Smooth muscle cell (in vitro differentiated cells): Measurements from ENCODE around the gene MED16. TPM values are rescaled to one million over a fixed set of nuclear protein-coding genes. Genes with fewer than 3 reads are reported as not detected.
"Not testable (repeated sequence)": the region's sequence is repeated elsewhere in the genome, so short reads cannot be mapped to it uniquely, and the experiment has no call there.

Experiments used
- DNase-seq: peaks from one replicate; lab custom pipeline; 2025; ENCODE audit not compliant: unreplicated experiment; lab: John Stamatoyannopoulos, UW
- H2AFZ ChIP-seq: fragments of 200-600 bp; sonication (generic); 2 replicates; pipeline ENCODE4 v1.6.0; 2016; ENCODE audit warnings: antibody characterized with exemption, low read depth, mild to moderate bottlenecking
- H3F3A ChIP-seq: fragments of 200-600 bp; sonication (generic); 2 replicates; pipeline ENCODE4 v1.6.0; 2017; ENCODE audit warnings: antibody characterized with exemption, low read depth
- H3K27ac ChIP-seq: fragments of 200-600 bp; sonication (generic); 2 replicates; pipeline ENCODE4 v1.5.1; 2016; ENCODE audit warnings: low read depth, mild to moderate bottlenecking
- H3K27me3 ChIP-seq: fragments of 200-600 bp; sonication (generic); 2 replicates; pipeline ENCODE4 v1.6.1; 2016; ENCODE audit warnings: low read depth, mild to moderate bottlenecking
- H3K36me3 ChIP-seq: fragments of 200-600 bp; sonication (generic); 2 replicates; pipeline ENCODE4 v1.5.1; 2016; ENCODE audit warnings: low read depth
- H3K4me1 ChIP-seq: fragments of 200-600 bp; sonication (generic); 2 replicates; pipeline ENCODE4 v1.5.1; 2016; ENCODE audit warnings: low read depth
- H3K4me2 ChIP-seq: fragments of 200-600 bp; sonication (generic); 2 replicates; pipeline ENCODE4 v1.6.0; 2016; ENCODE audit warnings: mild to moderate bottlenecking
- H3K4me3 ChIP-seq: fragments of 200-600 bp; sonication (generic); 2 replicates; pipeline ENCODE4 v1.5.1; 2016; ENCODE audit warnings: mild to moderate bottlenecking
- H3K79me2 ChIP-seq: fragments of 200-600 bp; sonication (generic); 2 replicates; pipeline ENCODE4 v1.6.0; 2016; ENCODE audit warnings: low read depth, mild to moderate bottlenecking
- H3K9ac ChIP-seq: fragments of 200-600 bp; sonication (generic); 2 replicates; pipeline ENCODE4 v1.6.0; 2016; ENCODE audit warnings: low read depth
- H3K9me3 ChIP-seq: fragments of 200-600 bp; sonication (generic); replicated peaks from 2 replicates; pipeline ENCODE4 v1.5.1; 2016; ENCODE audit warnings: low read depth
- H4K20me1 ChIP-seq: fragments of 200-600 bp; sonication (generic); 2 replicates; pipeline ENCODE4 v1.6.0; 2016; ENCODE audit warnings: low read depth
- WGBS: methylation state at CpG from one replicate; pipeline ENCODE4 v1.1.7; 2016; ENCODE audit warnings: low lambda C conversion rate; 5-methylcytosine and 5-hydroxymethylcytosine counted together
- polyA plus RNA-seq: library from polyadenylated mRNA; unstranded; fragments of >200 nt; fragmentation: Nextera tagmentation; extraction: Ambion mirVana; gene quantifications from 2 replicates; pipeline ENCODE4 v1.2.1, GENCODE V29; 2016
- total RNA-seq: library from RNA; depleted of rRNA; stranded (reverse); fragments of >200 nt; gene quantifications from 2 replicates; pipeline ENCODE4 v1.2.3, GENCODE V29; 2014
- TF ChIP-seq, protein P1 (sequence below): fragments of 200-600 bp; sonication (generic); IDR thresholded peaks from 2 replicates; pipeline ENCODE4 v1.5.1; 2017; ENCODE audit warnings: borderline replicate concordance, mild to moderate bottlenecking, antibody characterized with exemption; ENCODE audit not compliant: insufficient read depth, poor library complexity, severe bottlenecking

Gene MED16
- total and polyA plus RNA-seq, 2 experiments from 2014 or later: 25.2 to 87.1 TPM

DNA sequence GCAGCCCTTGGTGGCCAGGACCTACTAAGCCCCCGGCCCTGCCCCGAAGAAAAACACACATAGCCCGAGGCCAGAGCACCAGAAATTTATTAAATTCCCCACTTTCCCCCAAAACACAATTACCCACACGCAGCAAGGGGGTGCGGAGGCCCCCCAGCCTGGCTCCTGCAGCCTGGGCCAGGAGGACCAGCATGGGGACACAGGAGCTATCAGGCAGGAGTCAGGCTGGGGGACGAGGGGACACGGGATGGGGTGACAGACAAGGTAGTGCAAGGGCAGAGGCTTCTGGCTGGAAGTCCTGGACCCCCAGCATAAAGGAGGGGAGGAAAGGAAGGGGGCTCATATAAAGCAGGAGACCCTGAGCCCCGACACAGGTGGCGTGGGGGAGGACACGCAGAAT, 3.4 kb upstream of the MED16 start:
- H4K20me1 ChIP-seq: peaks cover 27% of the 10 kb centered on the region
- DNase-seq: no peak
- H3K4me2 ChIP-seq: no peak overlapping the region
- peaks cover 8% of the 10 kb centered on the region for H3K79me2 ChIP-seq
- 85% methylated on average over 10 of the region's 10 CpGs for WGBS
- no peak overlapping the region for H3K4me3 ChIP-seq
- H3K27ac ChIP-seq: no peak overlapping the region
- no peak overlapping the region for H2AFZ ChIP-seq
- H3K9ac ChIP-seq: no peak overlapping the region
- H3K27me3 ChIP-seq: no peaks in the 10 kb centered on the region
- H3K4me1 ChIP-seq: no peaks in the 10 kb centered on the region
- TF ChIP-seq, protein P1, sequence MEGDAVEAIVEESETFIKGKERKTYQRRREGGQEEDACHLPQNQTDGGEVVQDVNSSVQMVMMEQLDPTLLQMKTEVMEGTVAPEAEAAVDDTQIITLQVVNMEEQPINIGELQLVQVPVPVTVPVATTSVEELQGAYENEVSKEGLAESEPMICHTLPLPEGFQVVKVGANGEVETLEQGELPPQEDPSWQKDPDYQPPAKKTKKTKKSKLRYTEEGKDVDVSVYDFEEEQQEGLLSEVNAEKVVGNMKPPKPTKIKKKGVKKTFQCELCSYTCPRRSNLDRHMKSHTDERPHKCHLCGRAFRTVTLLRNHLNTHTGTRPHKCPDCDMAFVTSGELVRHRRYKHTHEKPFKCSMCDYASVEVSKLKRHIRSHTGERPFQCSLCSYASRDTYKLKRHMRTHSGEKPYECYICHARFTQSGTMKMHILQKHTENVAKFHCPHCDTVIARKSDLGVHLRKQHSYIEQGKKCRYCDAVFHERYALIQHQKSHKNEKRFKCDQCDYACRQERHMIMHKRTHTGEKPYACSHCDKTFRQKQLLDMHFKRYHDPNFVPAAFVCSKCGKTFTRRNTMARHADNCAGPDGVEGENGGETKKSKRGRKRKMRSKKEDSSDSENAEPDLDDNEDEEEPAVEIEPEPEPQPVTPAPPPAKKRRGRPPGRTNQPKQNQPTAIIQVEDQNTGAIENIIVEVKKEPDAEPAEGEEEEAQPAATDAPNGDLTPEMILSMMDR: no peak
- H3K36me3 ChIP-seq: no peaks in the 10 kb centered on the region
- peaks cover 5% of the 10 kb centered on the region for H3F3A ChIP-seq
- H3K9me3 ChIP-seq: no peaks in the 10 kb centered on the region

DNA sequence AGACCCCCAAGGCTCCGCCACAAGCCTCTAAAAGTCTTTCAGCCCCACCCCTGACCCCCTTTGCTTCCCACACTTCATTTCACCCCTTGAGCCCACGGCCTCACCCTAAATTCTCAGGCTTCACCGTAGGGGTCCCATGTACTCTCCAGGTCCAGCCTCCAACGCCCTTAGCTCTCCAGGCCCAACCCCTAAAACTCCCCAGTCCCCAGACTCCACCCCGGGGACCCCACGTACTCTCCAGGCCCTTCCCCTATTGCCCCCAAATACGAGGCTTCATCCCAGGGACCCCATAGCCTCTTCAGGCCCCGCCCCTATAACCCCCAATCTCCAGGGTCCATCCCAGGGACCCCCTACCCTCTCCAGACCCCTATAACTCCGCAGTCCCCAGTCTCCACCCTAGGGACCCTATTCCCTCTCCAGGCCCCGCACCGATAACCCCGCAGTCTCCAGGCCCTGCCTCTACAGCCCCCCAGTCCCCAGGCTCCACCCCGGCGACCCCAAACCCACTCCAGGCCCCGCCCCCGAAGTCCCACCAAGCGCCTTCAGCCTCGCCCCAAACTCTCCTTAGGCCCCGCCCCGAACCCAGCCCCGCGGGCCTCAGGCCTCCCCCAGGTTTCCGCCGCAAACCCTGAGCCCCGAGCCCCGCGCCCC, 619 bp downstream of the MED16 start:
- Histone ChIP-seq H3K36me3 (no peaks in the 10 kb centered on the region), H3K9ac (peak overlapping the region; percentile 95), H3K27ac (no peak overlapping the region), H4K20me1 (peaks cover 11% of the 10 kb centered on the region), H2AFZ (no peak overlapping the region), H3K4me1 (no peaks in the 10 kb centered on the region), H3K4me3 (peak overlapping the region; percentile 97), H3F3A (peaks cover 5% of the 10 kb centered on the region), H3K79me2 (peaks cover 16% of the 10 kb centered on the region), H3K9me3 (no peaks in the 10 kb centered on the region), H3K27me3 (no peaks in the 10 kb centered on the region), H3K4me2 (peak overlapping the region; percentile 97)
- TF ChIP-seq, protein P1: no peak
- DNase-seq: no peak
- WGBS: 17% methylated on average over 5 of the region's 27 CpGs

DNA sequence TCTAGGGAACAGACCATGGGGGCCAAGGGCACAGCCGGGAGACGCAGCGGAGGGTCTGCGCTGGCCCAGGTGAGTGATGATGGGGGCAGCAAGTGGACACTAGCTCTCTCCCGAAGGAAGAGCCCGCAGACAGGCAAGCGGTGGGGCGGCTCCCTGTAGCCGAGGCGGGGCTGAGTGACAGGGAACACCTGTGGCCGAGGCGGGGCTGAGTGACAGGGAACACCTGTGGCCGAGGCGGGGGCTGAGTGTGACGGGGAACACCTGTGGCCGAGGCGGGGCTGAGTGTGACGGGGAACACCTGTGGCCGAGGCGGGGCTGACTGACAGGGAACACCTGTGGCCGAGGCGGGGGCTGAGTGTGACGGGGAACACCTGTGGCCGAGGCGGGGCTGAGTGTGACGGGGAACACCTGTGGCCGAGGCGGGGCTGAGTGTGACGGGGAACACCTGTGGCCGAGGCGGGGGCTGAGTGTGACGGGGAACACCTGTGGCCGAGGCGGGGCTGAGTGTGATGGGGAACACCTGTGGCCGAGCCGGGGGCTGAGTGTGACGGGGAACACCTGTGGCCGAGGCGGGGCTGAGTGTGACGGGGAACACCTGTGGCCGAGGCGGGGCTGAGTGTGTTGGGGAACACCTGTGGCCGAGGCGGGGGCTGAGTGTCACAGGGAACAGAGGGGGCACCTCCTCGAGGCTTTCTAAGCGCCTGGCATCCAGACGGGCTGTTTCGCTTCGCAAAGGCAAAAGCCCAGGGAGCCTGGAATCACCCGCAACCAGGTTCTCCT, 1.4 kb downstream of the MED16 start:
- H3K9me3 ChIP-seq, H3K36me3 ChIP-seq, H2AFZ ChIP-seq, H3K27me3 ChIP-seq, H3K27ac ChIP-seq, H3K4me1 ChIP-seq, H3F3A ChIP-seq, DNase-seq: not testable (repeated sequence)
- peaks cover 19% of the 10 kb centered on the region for H4K20me1 ChIP-seq
- H3K79me2 ChIP-seq: peaks cover 16% of the 10 kb centered on the region
- H3K9ac ChIP-seq: peak overlapping the region; percentile 95
- H3K4me2 ChIP-seq: peak overlapping the region; percentile 97
- H3K4me3 ChIP-seq: peak overlapping the region; percentile 97
- 95% methylated on average over 15 of the region's 50 CpGs for WGBS

DNA sequence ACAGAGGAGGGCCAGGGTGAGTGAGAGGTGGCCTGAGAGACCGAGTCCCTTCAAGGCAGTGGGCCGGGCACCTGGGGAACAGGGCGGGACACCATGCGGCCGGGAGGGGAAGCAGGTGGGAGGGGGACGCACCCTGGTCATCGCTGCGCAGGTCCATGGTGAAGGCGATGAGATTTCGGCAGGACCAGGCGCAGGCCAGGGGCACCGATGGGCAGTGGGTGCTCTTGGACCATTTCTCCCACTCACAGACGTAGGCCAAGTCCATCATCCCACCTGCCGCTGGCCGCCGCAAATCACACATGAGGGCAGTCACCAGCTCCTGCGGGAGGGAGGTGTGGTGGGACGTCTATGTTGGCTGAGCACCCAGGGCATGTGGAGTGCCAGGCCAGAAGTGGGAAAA, 2.2 kb downstream of the MED16 start:
- Histone ChIP-seq H3K9me3 (no peaks in the 10 kb centered on the region), H4K20me1 (peaks cover 22% of the 10 kb centered on the region), H3K27me3 (no peaks in the 10 kb centered on the region), H3K4me2 (no peak overlapping the region), H3K27ac (no peak overlapping the region), H3K4me3 (no peak overlapping the region), H3K79me2 (peaks cover 16% of the 10 kb centered on the region), H2AFZ (no peak overlapping the region), H3K9ac (no peak overlapping the region), H3K4me1 (no peaks in the 10 kb centered on the region), H3K36me3 (no peaks in the 10 kb centered on the region), H3F3A (peaks cover 5% of the 10 kb centered on the region)
- WGBS: 96% methylated on average over 16 of the region's 18 CpGs
- TF ChIP-seq, protein P1: no peak
- DNase-seq: no peak
